SK-N-SH (cell line): ENCODE data around the gene JPH3. TPM values are rescaled to one million over a fixed set of nuclear protein-coding genes. Genes with fewer than 3 reads are reported as not detected.

Source experiments
- CTCF ChIA-PET: fragments of 300-600, 350-600 bp; formaldehyde crosslinking; extraction: SDS; loops from one replicate; lab custom pipeline; 2021; lab: Yijun Ruan, JAX
- POLR2A ChIA-PET: fragments of 350-600 bp; sonication (Branson Sonifier 250); formaldehyde crosslinking; extraction: SDS; loops from one replicate; lab custom pipeline; 2020; ENCODE audit warnings: antibody characterized with exemption, inconsistent platforms; lab: Yijun Ruan, JAX
- DNase-seq: peaks from one replicate; pipeline ENCODE4 v3.0.0; 2012
- H2AFZ ChIP-seq: fragments of 200-600 bp; sonication (generic); 2 replicates; pipeline ENCODE4 v1.8.1; 2016; ENCODE audit warnings: antibody characterized with exemption, mild to moderate bottlenecking, low read depth
- H3F3A ChIP-seq: fragments of 200-600 bp; sonication (generic); replicated peaks from 2 replicates; pipeline ENCODE3; 2016; ENCODE audit warnings: antibody characterized with exemption, mild to moderate bottlenecking; ENCODE audit not compliant: insufficient read depth
- H3K27ac ChIP-seq, 2 experiments: fragments of 200-500 bp in 1 of 2; fragments of 200-600 bp in 1 of 2; sonication (Bioruptor generic) in 1 of 2; sonication (generic), shearing (Covaris generic) in 1 of 2; 2 replicates each; pipeline versions ENCODE4 v1.5.1 to v1.6.1; 2014 to 2016; ENCODE audit warnings: low read depth in 2 of 2, inconsistent platforms in 1 of 2, low read length in 1 of 2, mild to moderate bottlenecking in 1 of 2, mixed read lengths in 1 of 2
- H3K27me3 ChIP-seq: fragments of 200-600 bp; sonication (generic), shearing (Covaris generic); 2 replicates; pipeline ENCODE4 v1.6.1; 2016; ENCODE audit warnings: mixed run types; ENCODE audit not compliant: insufficient read depth
- H3K36me3 ChIP-seq, 2 experiments: fragments of 200-500 bp in 1 of 2; fragments of 200-600 bp in 1 of 2; sonication (Bioruptor generic) in 1 of 2; sonication (generic) in 1 of 2; replicated peaks in 1 of 2; 2 replicates each; pipeline versions ENCODE3 to v1.5.1; 2014 to 2016; ENCODE audit warnings: low read length in 1 of 2, mild to moderate bottlenecking in 1 of 2; ENCODE audit not compliant: insufficient read depth in 2 of 2, control insufficient read depth in 1 of 2
- H3K4me1 ChIP-seq, 2 experiments: fragments of 200-500 bp in 1 of 2; fragments of 200-600 bp in 1 of 2; sonication (Bioruptor generic) in 1 of 2; sonication (generic), shearing (Covaris generic) in 1 of 2; 2 replicates each; pipeline versions ENCODE4 v1.5.1 to v1.6.1; 2014 to 2016; ENCODE audit warnings: low read depth in 1 of 2, low read length in 1 of 2, mixed run types in 1 of 2; ENCODE audit not compliant: insufficient read depth in 2 of 2, control insufficient read depth in 1 of 2
- H3K4me2 ChIP-seq: fragments of 200-600 bp; sonication (generic), shearing (Covaris generic); 2 replicates; pipeline ENCODE4 v1.6.1; 2017; ENCODE audit warnings: mixed run types
- H3K4me3 ChIP-seq, 2 experiments: fragments of 200-500 bp in 1 of 2; fragments of 200-600 bp in 1 of 2; sonication (Bioruptor generic) in 1 of 2; sonication (generic), shearing (Covaris generic) in 1 of 2; 2 replicates each; pipeline versions ENCODE4 v1.5.1 to v1.8.1; 2014 to 2016; ENCODE audit warnings: low read depth in 2 of 2, inconsistent platforms in 1 of 2, low read length in 1 of 2, mild to moderate bottlenecking in 1 of 2, mixed read lengths in 1 of 2, moderate library complexity in 1 of 2
- H3K79me2 ChIP-seq: fragments of 200-600 bp; sonication (generic); 2 replicates; pipeline ENCODE4 v1.8.1; 2017; ENCODE audit warnings: mild to moderate bottlenecking; ENCODE audit not compliant: insufficient read depth
- H3K9ac ChIP-seq: fragments of 200-600 bp; sonication (generic); 2 replicates; pipeline ENCODE4 v1.6.1; 2017; ENCODE audit warnings: mixed run types
- H3K9me2 ChIP-seq: fragments of 200-600 bp; sonication (generic); 2 replicates; pipeline ENCODE4 v1.6.1; 2017; ENCODE audit warnings: mixed run types
- H3K9me3 ChIP-seq: fragments of 200-600 bp; sonication (generic); 2 replicates; pipeline ENCODE4 v1.6.1; 2017; ENCODE audit warnings: mixed run types, mild to moderate bottlenecking, moderate library complexity
- H4K20me1 ChIP-seq: fragments of 200-600 bp; sonication (generic); 2 replicates; pipeline ENCODE4 v1.6.1; 2017; ENCODE audit warnings: mild to moderate bottlenecking, mixed run types; ENCODE audit not compliant: insufficient read depth
- CHD2 ChIP-seq: fragments of 150-350 bp; IDR thresholded peaks from 2 replicates; pipeline ENCODE4 v1.6.1; 2018; ENCODE audit warnings: low read length; ENCODE audit not compliant: partially characterized antibody
- CTCF ChIP-seq: fragments of 200-600 bp; sonication (generic); IDR thresholded peaks from 2 replicates; pipeline ENCODE4 v1.6.1; 2017; ENCODE audit warnings: antibody characterized with exemption, mild to moderate bottlenecking, moderate library complexity
- ELF1 ChIP-seq: IDR thresholded peaks from 2 replicates; pipeline ENCODE4 v1.4.0; 2012
- EZH2phosphoT487 ChIP-seq: fragments of 200-600 bp; sonication (generic); IDR thresholded peaks from 2 replicates; pipeline ENCODE4 v1.6.1; 2017; ENCODE audit warnings: low read depth, mixed run types, mild to moderate bottlenecking, antibody characterized with exemption, moderate library complexity, borderline replicate concordance
- FOXJ3 ChIP-seq: sonication (generic); formaldehyde crosslinking; IDR thresholded peaks from 2 replicates; pipeline ENCODE4 v1.5.1; 2020; ENCODE audit warnings: mild to moderate bottlenecking, missing genetic modification reagents
- FOXM1 ChIP-seq: IDR thresholded peaks from 2 replicates; pipeline ENCODE4 v1.4.0; 2012; ENCODE audit warnings: low read depth, mild to moderate bottlenecking
- IRF3 ChIP-seq: fragments of 150-350 bp; IDR thresholded peaks from 2 replicates; pipeline ENCODE4 v1.6.1; 2016; ENCODE audit warnings: mild to moderate bottlenecking, low read depth, low read length
- MAX ChIP-seq: IDR thresholded peaks from 2 replicates; pipeline ENCODE4 v1.4.0; 2012; ENCODE audit warnings: low read depth
- MXI1 ChIP-seq: IDR thresholded peaks from 2 replicates; pipeline ENCODE4 v1.6.1; 2012; ENCODE audit warnings: mild to moderate bottlenecking, low read depth, low read length, improper control_type of control experiment
- NFIC ChIP-seq: IDR thresholded peaks from 2 replicates; pipeline ENCODE4 v1.4.0; 2012; ENCODE audit warnings: borderline replicate concordance
- NRF1 ChIP-seq: IDR thresholded peaks from 2 replicates; pipeline ENCODE4 v1.6.1; 2012; ENCODE audit warnings: low read depth, mild to moderate bottlenecking, low read length
- PBX3 ChIP-seq: IDR thresholded peaks from 2 replicates; pipeline ENCODE4; 2012
- RAD21 ChIP-seq: IDR thresholded peaks from 2 replicates; pipeline ENCODE4 v1.6.1; 2012; ENCODE audit warnings: mild to moderate bottlenecking, low read length
- RCOR1 ChIP-seq: fragments of 150-350 bp; IDR thresholded peaks from 2 replicates; pipeline ENCODE4 v1.6.1; 2017; ENCODE audit warnings: antibody characterized with exemption, low read length
- RXRA ChIP-seq: IDR thresholded peaks from 2 replicates; pipeline ENCODE4 v1.4.0; 2012; ENCODE audit warnings: low read depth, mild to moderate bottlenecking, borderline replicate concordance
- TAF1 ChIP-seq: IDR thresholded peaks from 2 replicates; pipeline ENCODE4 v1.6.1; 2012; ENCODE audit warnings: low read depth, mild to moderate bottlenecking, low read length, moderate library complexity, borderline replicate concordance
- TEAD4 ChIP-seq: IDR thresholded peaks from 2 replicates; pipeline ENCODE4 v1.4.0; 2012; ENCODE audit warnings: mild to moderate bottlenecking, borderline replicate concordance; ENCODE audit not compliant: insufficient read depth
- YY1 ChIP-seq: IDR thresholded peaks from 2 replicates; pipeline ENCODE4 v1.4.0; 2012; ENCODE audit warnings: low read depth, mild to moderate bottlenecking
- ZBTB33 ChIP-seq: IDR thresholded peaks from 2 replicates; pipeline ENCODE4 v1.4.0; 2012; ENCODE audit warnings: low read depth, borderline replicate concordance
- WGBS: methylation state at CpG from one replicate; pipeline ENCODE4 v1.1.6; 2017; ENCODE audit warnings: low lambda C conversion rate; 5-methylcytosine and 5-hydroxymethylcytosine counted together
- polyA plus RNA-seq, 3 experiments: library from polyadenylated mRNA; depleted of rRNA; stranded (reverse); fragments of >200 nt; gene quantifications; 2 replicates each; pipeline ENCODE4 v1.2.3, GENCODE V29; 2012

Gene JPH3
- polyA plus RNA-seq, 1 of the 3 experiments (the other 2 are of a cell fraction) = 0.25 TPM

GRCh38 chr16:87703071-87703470 is 100.8 kb downstream of the JPH3 start:
- no peaks in the 10 kb centered on the region for H4K20me1 ChIP-seq
- TF ChIP-seq NRF1 = no peak
- no peak for TF ChIP-seq RXRA
- TF ChIP-seq EZH2phosphoT487 = no peak
- TF ChIP-seq MXI1 = no peak
- TF ChIP-seq IRF3 = no peak
- TF ChIP-seq FOXJ3 (CRISPR knock-in tag) = no peak
- peaks cover 0 to 64% of the 10 kb centered on the region in 2 experiments for H3K36me3 ChIP-seq
- H3K79me2 ChIP-seq = no peaks in the 10 kb centered on the region
- H3F3A ChIP-seq = no peaks in the 10 kb centered on the region
- H2AFZ ChIP-seq = no peak overlapping the region
- no peaks in the 10 kb centered on the region for H3K9me2 ChIP-seq
- no peak overlapping the region for H3K4me3 ChIP-seq
- ChIA-PET CTCF (interaction anchor here (0.7 to 3.0 kb wide), 15 partner anchors 8 to 286 kb away, joined by 3 to 19 read pairs (median 4); no protein-coding TSS in a partner anchor), POLR2A (no interaction called here)
- H3K27me3 ChIP-seq = no peaks in the 10 kb centered on the region
- DNase-seq = no peak
- no peak overlapping the region for H3K4me2 ChIP-seq
- no peaks in the 10 kb centered on the region for H3K4me1 ChIP-seq
- H3K9ac ChIP-seq = no peak overlapping the region
- WGBS = 99% methylated on average over 24 of the region's 26 CpGs
- no peaks in the 10 kb centered on the region for H3K9me3 ChIP-seq
- H3K27ac ChIP-seq = no peak overlapping the region

GRCh38 chr16:87703835-87704375 is 101.6 kb downstream of the JPH3 start:
- Histone ChIP-seq H3K36me3 (peaks cover 0 to 64% of the 10 kb centered on the region in 2 experiments), H3K9me2 (no peaks in the 10 kb centered on the region), H3K4me3 (no peak overlapping the region), H3K27me3 (no peaks in the 10 kb centered on the region), H3K79me2 (no peaks in the 10 kb centered on the region)
- CTCF ChIA-PET = interaction anchor here (1.4 to 3.0 kb wide), 5 partner anchors 10 to 287 kb away, joined by 4 to 19 read pairs (median 8); no protein-coding TSS in a partner anchor
- TF ChIP-seq ELF1 (no peak), RXRA (no peak), RCOR1 (no peak), TEAD4 (no peak), YY1 (no peak), TAF1 (no peak), NRF1 (no peak), CHD2 (no peak), MXI1 (no peak), RAD21 (no peak), FOXM1 (no peak), MAX (no peak), CTCF (no peak), ZBTB33 (no peak), FOXJ3 (CRISPR knock-in tag) (no peak), PBX3 (no peak), NFIC (no peak)
- TF ChIP-seq, all 33 proteins: peak for 0
- no peak overlapping the region for H3K4me2 ChIP-seq
- no peaks in the 10 kb centered on the region for H3K4me1 ChIP-seq
- H3F3A ChIP-seq = no peaks in the 10 kb centered on the region
- no peak for DNase-seq
- no peak overlapping the region for H3K27ac ChIP-seq
- H2AFZ ChIP-seq = no peak overlapping the region
- POLR2A ChIA-PET = no interaction called here
- 95% methylated on average over 28 of the region's 29 CpGs for WGBS
- H4K20me1 ChIP-seq = no peaks in the 10 kb centered on the region
- H3K9me3 ChIP-seq = no peaks in the 10 kb centered on the region
- no peak overlapping the region for H3K9ac ChIP-seq
